Activated naive CD8-positive, alpha-beta T cell treated with anti-CD3 and anti-CD28 coated beads for 36 hours (primary cell): Measurements from ENCODE around the gene ATP7A. TPM values are rescaled to one million over a fixed set of nuclear protein-coding genes. Genes with fewer than 3 reads are reported as not detected.

Experiments
- total RNA-seq, 2 experiments: library from RNA; stranded (reverse); gene quantifications; one replicate each; pipeline ENCODE4 v1.2.3, GENCODE V29; 2021

The ATP7A gene
- total RNA-seq, 2 experiments from 2014 or later = 6.4 to 7.0 TPM

Other genes starting within 250 kb of the ATP7A start
- 10 to 100 TPM; 51.5 to 56.1 TPM for gene ATRX, start 124.5 kb upstream of the ATP7A start, total RNA-seq
- gene MAGT1, start 15.3 kb upstream of the ATP7A start, total RNA-seq = 10 to 100 TPM; 37.5 to 41.3 TPM
- gene COX7B, start 11.2 kb upstream of the ATP7A start, total RNA-seq = 100 to 1,000 TPM; 341 to 345 TPM
- gene PGAM4, start 58.9 kb downstream of the ATP7A start, total RNA-seq = under 1 TPM in 1 of 2 experiments, not detected in 1; 0.92 TPM
- gene PGK1, start 193.6 kb downstream of the ATP7A start, total RNA-seq = 1,000 to 10,000 TPM; 1,246 to 1,264 TPM
- 10 to 100 TPM; 19.6 to 20.9 TPM for gene TAF9B, start 229.0 kb downstream of the ATP7A start, total RNA-seq